Neural progenitor cell (in vitro differentiated cells): ENCODE measurements around the gene NELFCD. TPM values are rescaled to one million over a fixed set of nuclear protein-coding genes. Genes with fewer than 3 reads are reported as not detected.

Experiments
- DNase-seq: peaks from one replicate; pipeline ENCODE4 v3.0.0-alpha.2; 2016; ENCODE audit warnings: low spot score
- H2AFZ ChIP-seq: fragments of 200-600 bp; sonication (generic); replicated peaks from 2 replicates; pipeline ENCODE4 v1.6.1; 2016; ENCODE audit warnings: antibody characterized with exemption
- H3F3A ChIP-seq: fragments of 200-600 bp; sonication (generic); 2 replicates; pipeline ENCODE4 v1.6.1; 2016; ENCODE audit warnings: antibody characterized with exemption, low read depth
- H3K27ac ChIP-seq: fragments of 200-600 bp; sonication (generic); 2 replicates; pipeline ENCODE4 v1.5.1; 2016; ENCODE audit warnings: mild to moderate bottlenecking
- H3K27me3 ChIP-seq: fragments of 200-600 bp; sonication (generic); 2 replicates; pipeline ENCODE4 v1.6.1; 2016; ENCODE audit warnings: mild to moderate bottlenecking, moderate library complexity
- H3K36me3 ChIP-seq: fragments of 200-600 bp; sonication (generic); 2 replicates; pipeline ENCODE4 v1.5.1; 2016
- H3K4me1 ChIP-seq: fragments of 200-600 bp; sonication (generic); 2 replicates; pipeline ENCODE4 v1.6.1; 2016; ENCODE audit warnings: mixed run types
- H3K4me2 ChIP-seq: fragments of 200-600 bp; sonication (generic); 2 replicates; pipeline ENCODE4 v1.6.1; 2016
- H3K4me3 ChIP-seq: fragments of 200-600 bp; sonication (generic); 2 replicates; pipeline ENCODE4 v1.5.1; 2016
- H3K79me2 ChIP-seq: fragments of 200-600 bp; sonication (generic); 2 replicates; pipeline ENCODE4 v1.6.1; 2016; ENCODE audit warnings: low read depth
- H3K9ac ChIP-seq: fragments of 200-600 bp; sonication (generic); 2 replicates; pipeline ENCODE4 v1.6.1; 2016
- H3K9me3 ChIP-seq: fragments of 200-600 bp; sonication (generic); 2 replicates; pipeline ENCODE4 v1.5.1; 2016; ENCODE audit warnings: low read depth
- H4K20me1 ChIP-seq: fragments of 200-600 bp; sonication (generic); 2 replicates; pipeline ENCODE4 v1.6.1; 2016; ENCODE audit warnings: low read depth
- H3K27ac Mint-ChIP-seq: 3 replicates; pipeline ENCODE4 v1.8.0; 2021; ENCODE audit warnings: mixed read lengths
- H3K27me3 Mint-ChIP-seq: 2 replicates; pipeline ENCODE4 v1.8.0; 2022; ENCODE audit warnings: low read depth, mild to moderate bottlenecking, inconsistent platforms, moderate library complexity, mixed read lengths; ENCODE audit not compliant: insufficient read depth
- H3K36me3 Mint-ChIP-seq: 3 replicates; pipeline ENCODE4 v1.8.0; 2021; ENCODE audit warnings: mixed read lengths
- H3K4me1 Mint-ChIP-seq: 3 replicates; pipeline ENCODE4 v1.8.0; 2021; ENCODE audit warnings: mixed read lengths
- H3K4me3 Mint-ChIP-seq: 3 replicates; pipeline ENCODE4 v1.8.0; 2021; ENCODE audit warnings: mild to moderate bottlenecking, moderate library complexity, mixed read lengths
- H3K9me3 Mint-ChIP-seq: 3 replicates; pipeline ENCODE4 v1.8.0; 2020; ENCODE audit warnings: mixed read lengths
- EZH2 ChIP-seq: fragments of 200-600 bp; sonication (generic); IDR thresholded peaks from 2 replicates; pipeline ENCODE4 v1.6.1; 2017; ENCODE audit warnings: antibody characterized with exemption, mild to moderate bottlenecking, moderate library complexity
- EZH2phosphoT487 ChIP-seq: fragments of 200-600 bp; sonication (generic); IDR thresholded peaks from 2 replicates; pipeline ENCODE4 v1.6.1; 2017; ENCODE audit warnings: antibody characterized with exemption
- total RNA-seq: library from RNA; depleted of rRNA; stranded (reverse); fragments of >200 nt; gene quantifications from 2 replicates; pipeline ENCODE4 v1.2.3, GENCODE V29; 2015; ENCODE audit warnings: low replicate concordance
- TF ChIP-seq, protein P1 (sequence below): fragments of 200-600 bp; sonication (generic); IDR thresholded peaks from 2 replicates; pipeline ENCODE4 v1.5.1; 2017; ENCODE audit warnings: antibody characterized with exemption, mild to moderate bottlenecking

The NELFCD gene
- total RNA-seq, 1 donor from 2014 or later, result 58.9 TPM

DNA sequence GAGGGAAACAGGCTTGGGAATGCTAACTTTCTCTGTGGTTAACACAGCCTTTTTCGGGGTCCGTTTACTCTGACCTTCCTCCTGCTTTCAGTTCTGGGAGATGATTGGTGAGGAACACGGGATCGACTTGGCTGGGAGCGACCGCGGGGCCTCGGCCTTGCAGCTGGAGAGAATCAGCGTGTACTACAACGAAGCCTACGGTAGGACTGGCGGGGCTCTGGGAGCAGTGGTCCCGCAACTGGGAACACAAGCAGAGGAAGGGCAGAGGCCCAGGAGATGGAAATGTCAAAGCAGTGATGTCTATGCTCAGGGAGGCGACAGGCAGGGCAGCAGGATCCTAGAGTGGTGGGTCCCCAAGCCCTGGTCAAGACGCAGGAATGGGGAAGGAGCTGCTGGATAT, 41.7 kb downstream of the NELFCD start:
- H3K4me2 ChIP-seq, result no peak overlapping the region
- H3K79me2 ChIP-seq, result peaks cover 19% of the 10 kb centered on the region
- no peak for DNase-seq
- H3K9ac ChIP-seq, result no peak overlapping the region
- TF ChIP-seq EZH2phosphoT487 (no peak), EZH2 (no peak)
- TF ChIP-seq, protein P1, sequence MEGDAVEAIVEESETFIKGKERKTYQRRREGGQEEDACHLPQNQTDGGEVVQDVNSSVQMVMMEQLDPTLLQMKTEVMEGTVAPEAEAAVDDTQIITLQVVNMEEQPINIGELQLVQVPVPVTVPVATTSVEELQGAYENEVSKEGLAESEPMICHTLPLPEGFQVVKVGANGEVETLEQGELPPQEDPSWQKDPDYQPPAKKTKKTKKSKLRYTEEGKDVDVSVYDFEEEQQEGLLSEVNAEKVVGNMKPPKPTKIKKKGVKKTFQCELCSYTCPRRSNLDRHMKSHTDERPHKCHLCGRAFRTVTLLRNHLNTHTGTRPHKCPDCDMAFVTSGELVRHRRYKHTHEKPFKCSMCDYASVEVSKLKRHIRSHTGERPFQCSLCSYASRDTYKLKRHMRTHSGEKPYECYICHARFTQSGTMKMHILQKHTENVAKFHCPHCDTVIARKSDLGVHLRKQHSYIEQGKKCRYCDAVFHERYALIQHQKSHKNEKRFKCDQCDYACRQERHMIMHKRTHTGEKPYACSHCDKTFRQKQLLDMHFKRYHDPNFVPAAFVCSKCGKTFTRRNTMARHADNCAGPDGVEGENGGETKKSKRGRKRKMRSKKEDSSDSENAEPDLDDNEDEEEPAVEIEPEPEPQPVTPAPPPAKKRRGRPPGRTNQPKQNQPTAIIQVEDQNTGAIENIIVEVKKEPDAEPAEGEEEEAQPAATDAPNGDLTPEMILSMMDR, result no peak
- Mint-ChIP-seq H3K9me3 (no peaks in the 10 kb centered on the region), H3K27ac (peak overlapping the region; percentile 52), H3K27me3 (peaks cover 2% of the 10 kb centered on the region), H3K4me1 (peaks cover 32% of the 10 kb centered on the region), H3K4me3 (no peak overlapping the region), H3K36me3 (peaks cover 33% of the 10 kb centered on the region)
- H3K27me3 ChIP-seq, result no peaks in the 10 kb centered on the region
- H2AFZ ChIP-seq, result no peak overlapping the region
- H3K36me3 ChIP-seq, result peaks cover 3% of the 10 kb centered on the region
- no peak overlapping the region for H3K4me3 ChIP-seq
- no peaks in the 10 kb centered on the region for H3F3A ChIP-seq
- H4K20me1 ChIP-seq, result peaks cover 22% of the 10 kb centered on the region
- H3K4me1 ChIP-seq, result no peaks in the 10 kb centered on the region
- H3K9me3 ChIP-seq, result no peaks in the 10 kb centered on the region
- H3K27ac ChIP-seq, result no peak overlapping the region

DNA sequence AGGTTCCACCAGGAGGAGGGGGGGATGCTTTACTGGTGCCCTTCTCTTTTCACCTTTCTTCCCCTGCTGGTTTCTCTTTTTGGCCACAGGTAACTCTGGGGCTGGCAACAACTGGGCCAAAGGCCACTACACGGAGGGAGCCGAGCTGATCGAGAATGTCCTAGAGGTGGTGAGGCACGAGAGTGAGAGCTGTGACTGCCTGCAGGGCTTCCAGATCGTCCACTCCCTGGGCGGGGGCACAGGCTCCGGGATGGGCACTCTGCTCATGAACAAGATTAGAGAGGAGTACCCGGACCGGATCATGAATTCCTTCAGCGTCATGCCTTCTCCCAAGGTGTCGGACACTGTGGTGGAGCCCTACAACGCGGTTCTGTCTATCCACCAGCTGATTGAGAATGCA, 42.6 kb downstream of the NELFCD start:
- Histone ChIP-seq H3K36me3 (peaks cover 4% of the 10 kb centered on the region), H3K79me2 (peaks cover 28% of the 10 kb centered on the region), H3K9me3 (no peaks in the 10 kb centered on the region), H3K27ac (no peak overlapping the region), H3K4me1 (no peaks in the 10 kb centered on the region), H3F3A (no peaks in the 10 kb centered on the region), H2AFZ (no peak overlapping the region), H3K9ac (no peak overlapping the region), H3K4me3 (no peak overlapping the region), H4K20me1 (peaks cover 30% of the 10 kb centered on the region), H3K4me2 (no peak overlapping the region), H3K27me3 (no peaks in the 10 kb centered on the region)
- Mint-ChIP-seq H3K4me3 (no peak overlapping the region), H3K27me3 (peaks cover 2% of the 10 kb centered on the region), H3K27ac (no peak overlapping the region), H3K9me3 (no peaks in the 10 kb centered on the region), H3K4me1 (peaks cover 36% of the 10 kb centered on the region), H3K36me3 (peaks cover 33% of the 10 kb centered on the region)
- DNase-seq, result no peak
- TF ChIP-seq EZH2 (no peak), EZH2phosphoT487 (no peak)
- TF ChIP-seq, protein P1, result no peak

DNA sequence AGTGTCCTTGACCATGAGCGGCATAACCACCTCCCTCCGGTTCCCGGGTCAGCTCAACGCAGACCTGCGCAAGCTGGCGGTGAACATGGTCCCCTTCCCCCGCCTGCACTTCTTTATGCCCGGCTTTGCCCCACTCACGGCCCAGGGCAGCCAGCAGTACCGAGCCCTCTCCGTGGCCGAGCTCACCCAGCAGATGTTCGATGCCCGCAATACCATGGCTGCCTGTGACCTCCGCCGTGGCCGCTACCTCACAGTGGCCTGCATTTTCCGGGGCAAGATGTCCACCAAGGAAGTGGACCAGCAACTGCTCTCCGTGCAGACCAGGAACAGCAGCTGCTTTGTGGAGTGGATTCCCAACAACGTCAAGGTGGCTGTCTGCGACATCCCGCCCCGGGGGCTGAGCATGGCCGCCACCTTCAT, 43.1 kb downstream of the NELFCD start:
- H3K9me3 ChIP-seq, result no peaks in the 10 kb centered on the region
- peaks cover 6% of the 10 kb centered on the region for H3K36me3 ChIP-seq
- H3F3A ChIP-seq, result no peaks in the 10 kb centered on the region
- no peak overlapping the region for H2AFZ ChIP-seq
- TF ChIP-seq EZH2phosphoT487, result no peak
- TF ChIP-seq EZH2, result no peak
- TF ChIP-seq, protein P1, result no peak
- peaks cover 33% of the 10 kb centered on the region for H3K79me2 ChIP-seq
- H3K4me3 ChIP-seq, result no peak overlapping the region
- H4K20me1 ChIP-seq, result peaks cover 36% of the 10 kb centered on the region
- no peaks in the 10 kb centered on the region for H3K27me3 ChIP-seq
- Mint-ChIP-seq H3K27me3 (peaks cover 2% of the 10 kb centered on the region), H3K4me3 (no peak overlapping the region), H3K27ac (no peak overlapping the region), H3K36me3 (peaks cover 33% of the 10 kb centered on the region), H3K9me3 (no peaks in the 10 kb centered on the region), H3K4me1 (peaks cover 41% of the 10 kb centered on the region)
- no peak for DNase-seq
- H3K4me2 ChIP-seq, result no peak overlapping the region
- no peak overlapping the region for H3K9ac ChIP-seq
- H3K4me1 ChIP-seq, result peaks cover 2% of the 10 kb centered on the region
- no peak overlapping the region for H3K27ac ChIP-seq
